ENCODE results near the gene RAD23A.
A peak's percentile ranks its signal among the peaks of the same experiment; 100 is the strongest.
"Not testable (repeated sequence)": the region's sequence is repeated elsewhere in the genome, so short reads cannot be mapped to it uniquely, and the experiment has no call there.

The RAD23A gene

DNA sequence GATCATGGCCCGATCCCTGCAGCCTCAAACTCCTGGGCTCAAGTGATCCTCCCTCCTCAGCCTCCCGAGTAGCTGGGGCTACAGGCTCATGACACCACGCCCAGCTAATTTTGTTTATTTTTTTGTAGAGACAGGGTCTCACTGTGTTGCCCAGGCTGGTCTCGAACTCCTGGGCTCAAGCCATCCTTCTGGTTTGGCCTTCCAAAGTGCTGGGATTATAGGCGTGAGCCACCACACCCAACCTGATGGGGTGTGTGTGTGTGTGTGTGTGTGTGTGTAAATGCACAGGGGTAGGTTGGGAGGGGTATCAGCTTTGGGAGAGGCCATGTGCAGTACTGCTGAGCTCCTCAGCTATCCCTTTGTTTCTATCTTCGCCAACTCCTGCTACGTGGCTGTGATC, 30.4 kb downstream of the RAD23A start:
- CTCF ChIA-PET = interaction anchor here (0.7 to 13.3 kb wide), 10 partner anchors 11 to 885 kb away, joined by 3 to 274 read pairs (median 8); no protein-coding TSS in a partner anchor
- H3K9me3 ChIP-seq (ENCODE audit: control insufficient read depth, insufficient read depth, low read depth, low read length); POLR2A ChIA-PET; H3K4me3 ChIP-seq (ENCODE audit: low read depth, low read length); H3K27ac ChIP-seq (ENCODE audit: extremely low read depth, low read depth, low read length); H3K4me1 ChIP-seq (ENCODE audit: control insufficient read depth, insufficient read depth, low read length); H3K36me3 ChIP-seq (ENCODE audit: control insufficient read depth in 2 of 2, insufficient read depth in 1 of 2, low read length in 2 of 2): not testable (repeated sequence)
- TF ChIP-seq KLF1 (tag by site-specific recombination; IDR thresholded peaks at IDR 0.05) (peak; percentile 94), ZNF121 (tag by site-specific recombination; IDR thresholded peaks at IDR 0.05) (peak; percentile 94)

DNA sequence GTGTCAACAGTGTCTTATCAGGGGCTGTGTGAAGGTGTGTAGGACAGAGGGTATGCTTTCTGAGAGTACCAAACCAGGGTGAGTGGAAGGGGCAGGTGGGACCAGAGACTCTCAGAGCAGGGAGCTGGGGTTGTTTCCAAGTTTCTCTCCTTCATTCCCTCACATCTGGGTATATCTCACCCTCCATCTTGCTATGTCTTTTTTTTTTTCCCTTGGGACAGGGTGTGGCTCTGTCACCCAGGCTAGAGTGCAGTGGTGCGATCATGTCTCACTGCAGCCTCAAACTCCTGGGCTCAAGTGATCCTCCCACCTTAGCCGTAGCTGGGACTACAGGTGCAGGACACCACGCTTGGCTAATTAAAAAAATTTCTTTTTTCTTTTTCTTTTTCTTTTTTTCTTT, 34.3 kb downstream of the RAD23A start:
- Histone ChIP-seq H3K9me3 (ENCODE audit: control insufficient read depth, insufficient read depth, low read depth, low read length) (no peaks in the 10 kb centered on the region), H3K4me3 (ENCODE audit: low read depth, low read length) (no peak overlapping the region), H3K4me1 (ENCODE audit: control insufficient read depth, insufficient read depth, low read length) (no peaks in the 10 kb centered on the region), H3K36me3 (ENCODE audit: control insufficient read depth in 2 of 2, insufficient read depth in 1 of 2, low read length in 2 of 2) (no peaks in the 10 kb centered on the region), H3K27ac (ENCODE audit: extremely low read depth, low read depth, low read length) (no peak overlapping the region)
- CTCF ChIA-PET = interaction anchor here (1.0 to 13.3 kb wide), 8 partner anchors 14 to 113 kb away, joined by 3 to 274 read pairs (median 5); no protein-coding TSS in a partner anchor
- TF ChIP-seq ZSCAN30 (tag by site-specific recombination; IDR thresholded peaks at IDR 0.05) = no peak
- TF ChIP-seq, protein P1, sequence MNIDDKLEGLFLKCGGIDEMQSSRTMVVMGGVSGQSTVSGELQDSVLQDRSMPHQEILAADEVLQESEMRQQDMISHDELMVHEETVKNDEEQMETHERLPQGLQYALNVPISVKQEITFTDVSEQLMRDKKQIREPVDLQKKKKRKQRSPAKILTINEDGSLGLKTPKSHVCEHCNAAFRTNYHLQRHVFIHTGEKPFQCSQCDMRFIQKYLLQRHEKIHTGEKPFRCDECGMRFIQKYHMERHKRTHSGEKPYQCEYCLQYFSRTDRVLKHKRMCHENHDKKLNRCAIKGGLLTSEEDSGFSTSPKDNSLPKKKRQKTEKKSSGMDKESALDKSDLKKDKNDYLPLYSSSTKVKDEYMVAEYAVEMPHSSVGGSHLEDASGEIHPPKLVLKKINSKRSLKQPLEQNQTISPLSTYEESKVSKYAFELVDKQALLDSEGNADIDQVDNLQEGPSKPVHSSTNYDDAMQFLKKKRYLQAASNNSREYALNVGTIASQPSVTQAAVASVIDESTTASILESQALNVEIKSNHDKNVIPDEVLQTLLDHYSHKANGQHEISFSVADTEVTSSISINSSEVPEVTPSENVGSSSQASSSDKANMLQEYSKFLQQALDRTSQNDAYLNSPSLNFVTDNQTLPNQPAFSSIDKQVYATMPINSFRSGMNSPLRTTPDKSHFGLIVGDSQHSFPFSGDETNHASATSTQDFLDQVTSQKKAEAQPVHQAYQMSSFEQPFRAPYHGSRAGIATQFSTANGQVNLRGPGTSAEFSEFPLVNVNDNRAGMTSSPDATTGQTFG (tag by site-specific recombination; IDR thresholded peaks at IDR 0.05; ENCODE audit: borderline replicate concordance) = no peak
- TF ChIP-seq, protein P2, sequence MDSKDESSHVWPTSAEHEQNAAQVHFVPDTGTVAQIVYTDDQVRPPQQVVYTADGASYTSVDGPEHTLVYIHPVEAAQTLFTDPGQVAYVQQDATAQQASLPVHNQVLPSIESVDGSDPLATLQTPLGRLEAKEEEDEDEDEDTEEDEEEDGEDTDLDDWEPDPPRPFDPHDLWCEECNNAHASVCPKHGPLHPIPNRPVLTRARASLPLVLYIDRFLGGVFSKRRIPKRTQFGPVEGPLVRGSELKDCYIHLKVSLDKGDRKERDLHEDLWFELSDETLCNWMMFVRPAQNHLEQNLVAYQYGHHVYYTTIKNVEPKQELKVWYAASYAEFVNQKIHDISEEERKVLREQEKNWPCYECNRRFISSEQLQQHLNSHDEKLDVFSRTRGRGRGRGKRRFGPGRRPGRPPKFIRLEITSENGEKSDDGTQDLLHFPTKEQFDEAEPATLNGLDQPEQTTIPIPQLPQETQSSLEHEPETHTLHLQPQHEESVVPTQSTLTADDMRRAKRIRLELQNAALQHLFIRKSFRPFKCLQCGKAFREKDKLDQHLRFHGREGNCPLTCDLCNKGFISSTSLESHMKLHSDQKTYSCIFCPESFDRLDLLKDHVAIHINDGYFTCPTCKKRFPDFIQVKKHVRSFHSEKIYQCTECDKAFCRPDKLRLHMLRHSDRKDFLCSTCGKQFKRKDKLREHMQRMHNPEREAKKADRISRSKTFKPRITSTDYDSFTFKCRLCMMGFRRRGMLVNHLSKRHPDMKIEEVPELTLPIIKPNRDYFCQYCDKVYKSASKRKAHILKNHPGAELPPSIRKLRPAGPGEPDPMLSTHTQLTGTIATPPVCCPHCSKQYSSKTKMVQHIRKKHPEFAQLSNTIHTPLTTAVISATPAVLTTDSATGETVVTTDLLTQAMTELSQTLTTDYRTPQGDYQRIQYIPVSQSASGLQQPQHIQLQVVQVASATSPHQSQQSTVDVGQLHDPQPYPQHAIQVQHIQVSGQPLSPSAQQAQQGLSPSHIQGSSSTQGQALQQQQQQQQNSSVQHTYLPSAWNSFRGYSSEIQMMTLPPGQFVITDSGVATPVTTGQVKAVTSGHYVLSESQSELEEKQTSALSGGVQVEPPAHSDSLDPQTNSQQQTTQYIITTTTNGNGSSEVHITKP (tag by site-specific recombination; IDR thresholded peaks at IDR 0.05) = 0 out of 2 replicates have a peak, but pooled peaks have one; percentile 13
- TF ChIP-seq ZNF184 (tag by site-specific recombination; IDR thresholded peaks at IDR 0.05) = no peak
- POLR2A ChIA-PET = interaction anchor here (0.6 to 0.7 kb wide), 2 partner anchors 54 to 114 kb away, joined by 3 read pairs; no protein-coding TSS in a partner anchor

DNA sequence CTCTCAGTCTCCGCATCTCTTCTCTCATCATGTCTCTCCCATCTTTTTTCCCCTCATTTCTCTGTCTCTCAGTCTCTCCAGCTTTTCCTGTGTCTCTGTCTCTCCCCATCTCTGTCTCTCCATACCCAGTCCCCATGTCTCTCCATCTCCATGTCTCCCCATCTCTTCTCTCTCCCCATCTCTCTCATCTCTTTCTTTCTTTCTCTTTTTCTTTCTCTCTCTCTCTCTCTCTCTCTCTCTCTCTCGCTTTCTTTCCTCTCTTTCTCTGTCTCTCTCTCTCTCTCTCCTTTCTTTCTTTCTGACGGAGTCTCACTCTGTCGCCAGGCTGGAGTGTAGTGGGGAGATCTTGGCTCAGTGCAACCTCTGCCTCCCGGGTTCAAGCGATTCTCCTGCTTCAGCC, 37.0 kb downstream of the RAD23A start:
- no peaks in the 10 kb centered on the region for H3K36me3 ChIP-seq (ENCODE audit: control insufficient read depth in 2 of 2, insufficient read depth in 1 of 2, low read length in 2 of 2)
- H3K4me3 ChIP-seq (ENCODE audit: low read depth, low read length) = no peak overlapping the region
- no peak overlapping the region for H3K27ac ChIP-seq (ENCODE audit: extremely low read depth, low read depth, low read length)
- H3K9me3 ChIP-seq (ENCODE audit: control insufficient read depth, insufficient read depth, low read depth, low read length) = no peaks in the 10 kb centered on the region
- H3K4me1 ChIP-seq (ENCODE audit: control insufficient read depth, insufficient read depth, low read length) = no peaks in the 10 kb centered on the region
- ChIA-PET CTCF (interaction anchor here (0.6 to 13.3 kb wide), 7 partner anchors 17 to 110 kb away, joined by 3 to 274 read pairs (median 6); no protein-coding TSS in a partner anchor), POLR2A (interaction anchor here (0.7 kb wide), 1 partner anchor 181 kb away, joined by 3 read pairs; no protein-coding TSS in a partner anchor)
- no peak for TF ChIP-seq ZNF292 (tag by site-specific recombination; IDR thresholded peaks at IDR 0.05; ENCODE audit: borderline replicate concordance, low read depth)
- TF ChIP-seq ZNF701 (tag by site-specific recombination; IDR thresholded peaks at IDR 0.05) = no peak
- TF ChIP-seq, protein P3, sequence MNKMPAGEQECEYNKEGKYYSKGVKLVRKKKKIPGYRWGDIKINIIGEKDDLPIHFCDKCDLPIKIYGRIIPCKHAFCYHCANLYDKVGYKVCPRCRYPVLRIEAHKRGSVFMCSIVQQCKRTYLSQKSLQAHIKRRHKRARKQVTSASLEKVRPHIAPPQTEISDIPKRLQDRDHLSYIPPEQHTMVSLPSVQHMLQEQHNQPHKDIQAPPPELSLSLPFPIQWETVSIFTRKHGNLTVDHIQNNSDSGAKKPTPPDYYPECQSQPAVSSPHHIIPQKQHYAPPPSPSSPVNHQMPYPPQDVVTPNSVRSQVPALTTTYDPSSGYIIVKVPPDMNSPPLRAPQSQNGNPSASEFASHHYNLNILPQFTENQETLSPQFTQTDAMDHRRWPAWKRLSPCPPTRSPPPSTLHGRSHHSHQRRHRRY (tag by site-specific recombination; IDR thresholded peaks at IDR 0.05) = no peak
- TF ChIP-seq ZNF132 (tag by site-specific recombination; IDR thresholded peaks at IDR 0.05; ENCODE audit: borderline replicate concordance) = no peak
- peak; percentile 81 for TF ChIP-seq PRDM1 (tag by site-specific recombination; IDR thresholded peaks at IDR 0.05)
- no peak for TF ChIP-seq ZSCAN30 (tag by site-specific recombination; IDR thresholded peaks at IDR 0.05)
- TF ChIP-seq GLI2 (tag by site-specific recombination; IDR thresholded peaks at IDR 0.05; ENCODE audit: borderline replicate concordance, low read depth) = no peak
- TF ChIP-seq ZBTB21 (tag by site-specific recombination; IDR thresholded peaks at IDR 0.05) = no peak
- no peak for TF ChIP-seq ZNF114 (tag by site-specific recombination; IDR thresholded peaks at IDR 0.05)
- TF ChIP-seq ZNF707 (tag by site-specific recombination; IDR thresholded peaks at IDR 0.05) = 0 out of 2 replicates have a peak, but pooled peaks have one; percentile 12
- no peak for TF ChIP-seq ZNF514 (tag by site-specific recombination; IDR thresholded peaks at IDR 0.05)
- TF ChIP-seq, protein P1 (tag by site-specific recombination; IDR thresholded peaks at IDR 0.05; ENCODE audit: borderline replicate concordance) = no peak
- TF ChIP-seq MEIS1 (CRISPR knock-in tag; IDR thresholded peaks at IDR 0.05; ENCODE audit: borderline replicate concordance) = no peak
- peak; percentile 99 for TF ChIP-seq ZNF596 (tag by site-specific recombination; IDR thresholded peaks at IDR 0.05)
- peak; percentile 83 for TF ChIP-seq ZNF366 (tag by site-specific recombination; conservative IDR thresholded peaks at IDR 0.05)
- TF ChIP-seq ZNF221 (tag by site-specific recombination; IDR thresholded peaks at IDR 0.05; ENCODE audit: borderline replicate concordance) = no peak

Data from HEK293 (cell line).